Placental pericyte (primary cell): ENCODE measurements around the gene ALG8. TPM values are rescaled to one million over a fixed set of nuclear protein-coding genes. Genes with fewer than 3 reads are reported as not detected.

Source experiments
- small RNA-seq: library from RNA; depleted of rRNA; stranded (forward); fragments of <200 nt; gene quantifications from one replicate; pipeline ENCODE3, GENCODE V24; 2012; ENCODE audit warnings: low replicate concordance
- total RNA-seq: library from RNA; depleted of rRNA; stranded (reverse); fragments of >200 nt; gene quantifications from 2 replicates; pipeline ENCODE4 v1.2.3, GENCODE V29; 2012

ALG8 gene
- total RNA-seq = 32.6 and 66.6 TPM in 2 replicates

GRCh38 chr11:78139422-78140391 lies at the start of gene ALG8:
Gene ALG8 (minus strand): TSS chr11:78139626. CDS start chr11:78139588, 38 bp downstream.

GRCh38 chr11:78188286-78189173 lies 49.1 kb upstream of the ALG8 start, which contains the start of the genes KCTD21 and USP35:
Gene KCTD21 (minus strand): TSS chr11:78188626. CDS start chr11:78174554, 14,072 bp downstream.
Gene USP35 (plus strand): TSS chr11:78188919. CDS start chr11:78196246, 7,327 bp downstream.

GRCh38 chr11:78079232-78080083 lies 60.0 kb downstream of the ALG8 start, which contains the start of gene NDUFC2:
Gene NDUFC2 (minus strand): TSS chr11:78079862. CDS start chr11:78079744, 118 bp downstream.

GRCh38 chr11:78063440-78064181 lies 75.8 kb downstream of the ALG8 start, which contains the start of gene THRSP:
Gene THRSP (plus strand): TSS chr11:78063861. CDS start chr11:78063882, 21 bp downstream.

Small RNA genes within 50 kb of the gene (small RNA-seq; reads per million reads assigned to genes)
- not detected for gene RNU6-126P

Other genes with a start within 250 kb of the ALG8 start
- gene INTS4, start 145.0 kb downstream of the ALG8 start, total RNA-seq = 42.5 and 50.7 TPM in 2 replicates
- 0.44 and 1.7 TPM in 2 replicates for gene KCTD14, start 116.3 kb downstream of the ALG8 start, total RNA-seq
- not detected in 2 replicates for gene THRSP, start 75.8 kb downstream of the ALG8 start, total RNA-seq
- 67.4 and 133 TPM in 2 replicates for gene NDUFC2, start 59.8 kb downstream of the ALG8 start, total RNA-seq
- 11.0 and 13.8 TPM in 2 replicates for gene KCTD21, start 49.0 kb upstream of the ALG8 start, total RNA-seq
- gene USP35, start 49.3 kb upstream of the ALG8 start, total RNA-seq = 10.1 and 11.3 TPM in 2 replicates